ENCODE data around the gene NPY. TPM values are rescaled to one million over a fixed set of nuclear protein-coding genes. Genes with fewer than 3 reads are reported as not detected.

NPY gene
- polyA plus RNA-seq, 4 donors, result 1.6 to 96.4 (median 7.2) TPM

GRCh38 chr7:24297362-24297761 lies 13.4 kb downstream of the NPY start:
- no peak overlapping the region for H3K27ac ChIP-seq (ENCODE audit: low read depth in 1 of 3, low read length in 2 of 3)
- 75 to 78% (median 76%) methylated on average over 3 of the region's 3 CpGs for WGBS, 3 donors
- H3K9me3 ChIP-seq (ENCODE audit: control insufficient read depth in 2 of 2, insufficient read depth in 1 of 2, low read depth in 1 of 2, low read length in 1 of 2), result no peaks in the 10 kb centered on the region
- FAIRE-seq, result no peak
- H3K4me3 ChIP-seq (ENCODE audit: low read depth in 1 of 3, low read length in 3 of 3), result no peak overlapping the region
- DNase-seq, result no peak
- H3K36me3 ChIP-seq (ENCODE audit: control insufficient read depth in 3 of 3, insufficient read depth in 2 of 3, low read depth in 1 of 3, low read length in 3 of 3), result no peaks in the 10 kb centered on the region
- H3K4me1 ChIP-seq (ENCODE audit: control insufficient read depth in 3 of 3, insufficient read depth in 2 of 3, low read depth in 1 of 3, low read length in 2 of 3), result no peaks in the 10 kb centered on the region
- no peaks in the 10 kb centered on the region for H3K27me3 ChIP-seq (ENCODE audit: control insufficient read depth in 3 of 3, insufficient read depth in 3 of 3, low read length in 3 of 3)

GRCh38 chr7:24298696-24299095 lies 14.7 kb downstream of the NPY start:
- H3K4me1 ChIP-seq (ENCODE audit: control insufficient read depth in 3 of 3, insufficient read depth in 2 of 3, low read depth in 1 of 3, low read length in 2 of 3), result no peaks in the 10 kb centered on the region
- H3K36me3 ChIP-seq (ENCODE audit: control insufficient read depth in 3 of 3, insufficient read depth in 2 of 3, low read depth in 1 of 3, low read length in 3 of 3), result no peaks in the 10 kb centered on the region
- H3K9me3 ChIP-seq (ENCODE audit: control insufficient read depth in 2 of 2, insufficient read depth in 1 of 2, low read depth in 1 of 2, low read length in 1 of 2), result no peaks in the 10 kb centered on the region
- no peak overlapping the region for H3K27ac ChIP-seq (ENCODE audit: low read depth in 1 of 3, low read length in 2 of 3)
- H3K4me3 ChIP-seq (ENCODE audit: low read depth in 1 of 3, low read length in 3 of 3), result no peak overlapping the region
- no peak for FAIRE-seq
- no peak for DNase-seq
- H3K27me3 ChIP-seq (ENCODE audit: control insufficient read depth in 3 of 3, insufficient read depth in 3 of 3, low read length in 3 of 3), result no peaks in the 10 kb centered on the region

DNA sequence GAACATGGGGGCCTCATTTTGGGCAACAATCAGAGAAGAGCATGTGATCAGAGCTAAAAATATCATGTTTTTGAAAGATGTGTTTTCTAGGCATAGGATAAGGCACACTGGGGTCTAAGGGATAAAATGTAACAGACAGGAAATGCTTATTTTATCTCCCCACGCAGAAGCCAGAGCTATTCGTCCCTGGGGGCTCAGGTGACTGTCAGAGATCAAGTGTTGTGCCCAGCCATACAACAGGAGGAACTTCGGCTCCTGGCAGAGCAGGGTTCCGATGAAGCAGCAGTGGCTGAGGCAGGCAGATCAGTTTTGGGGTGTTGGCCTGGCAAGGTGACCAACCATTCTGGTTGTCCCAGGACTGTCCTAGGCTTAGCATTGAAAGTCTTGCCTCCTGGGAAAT lies 15.2 kb downstream of the NPY start:
- no peaks in the 10 kb centered on the region for H3K4me1 ChIP-seq (ENCODE audit: control insufficient read depth in 3 of 3, insufficient read depth in 2 of 3, low read depth in 1 of 3, low read length in 2 of 3)
- H3K27me3 ChIP-seq (ENCODE audit: control insufficient read depth in 3 of 3, insufficient read depth in 3 of 3, low read length in 3 of 3), result no peaks in the 10 kb centered on the region
- H3K27ac ChIP-seq (ENCODE audit: low read depth in 1 of 3, low read length in 2 of 3), result no peak overlapping the region
- no peak overlapping the region for H3K4me3 ChIP-seq (ENCODE audit: low read depth in 1 of 3, low read length in 3 of 3)
- no peaks in the 10 kb centered on the region for H3K9me3 ChIP-seq (ENCODE audit: control insufficient read depth in 2 of 2, insufficient read depth in 1 of 2, low read depth in 1 of 2, low read length in 1 of 2)
- DNase-seq (no peak), FAIRE-seq (no peak)
- WGBS, 3 donors, result 59 to 83% (median 68%) methylated on average over 4 of the region's 4 CpGs
- H3K36me3 ChIP-seq (ENCODE audit: control insufficient read depth in 3 of 3, insufficient read depth in 2 of 3, low read depth in 1 of 3, low read length in 3 of 3), result no peaks in the 10 kb centered on the region

GRCh38 chr7:24301703-24302102 lies 17.7 kb downstream of the NPY start:
- FAIRE-seq, result no peak
- 85 to 92% (median 89%) methylated on average over 2 of the region's 2 CpGs for WGBS, 3 donors

GRCh38 chr7:24304494-24305095 lies 20.6 kb downstream of the NPY start:
- no peak for FAIRE-seq

More at GRCh38 chr7:24301703-24302102, 17.7 kb downstream of the NPY start:
- no peak for DNase-seq
- Histone ChIP-seq H3K27ac (ENCODE audit: low read depth in 1 of 3, low read length in 2 of 3) (no peak overlapping the region), H3K4me3 (ENCODE audit: low read depth in 1 of 3, low read length in 3 of 3) (no peak overlapping the region), H3K4me1 (ENCODE audit: control insufficient read depth in 3 of 3, insufficient read depth in 2 of 3, low read depth in 1 of 3, low read length in 2 of 3) (no peaks in the 10 kb centered on the region), H3K36me3 (ENCODE audit: control insufficient read depth in 3 of 3, insufficient read depth in 2 of 3, low read depth in 1 of 3, low read length in 3 of 3) (no peaks in the 10 kb centered on the region), H3K9me3 (ENCODE audit: control insufficient read depth in 2 of 2, insufficient read depth in 1 of 2, low read depth in 1 of 2, low read length in 1 of 2) (peaks cover 0 to 5% of the 10 kb centered on the region in 2 donors), H3K27me3 (ENCODE audit: control insufficient read depth in 3 of 3, insufficient read depth in 3 of 3, low read length in 3 of 3) (no peaks in the 10 kb centered on the region)

DNA sequence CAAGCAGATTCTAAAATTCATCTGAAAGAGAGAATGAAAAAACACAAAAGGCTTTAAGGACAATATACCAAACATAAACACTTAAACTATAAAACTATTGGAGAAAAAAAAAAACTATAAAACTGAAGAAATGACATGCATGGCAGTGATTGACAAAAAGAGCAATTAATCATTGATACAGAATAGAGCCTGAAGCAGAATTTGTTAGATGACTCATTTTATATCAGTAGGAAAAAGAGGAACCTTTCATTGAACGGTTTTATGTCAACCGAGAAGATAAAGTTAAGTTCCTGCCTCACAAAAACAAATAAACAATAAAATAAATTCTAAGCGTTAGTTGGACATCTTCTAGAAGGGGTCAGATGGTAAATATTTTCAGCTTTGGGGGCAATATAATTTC lies 23.3 kb downstream of the NPY start:
- Histone ChIP-seq H3K27me3 (ENCODE audit: control insufficient read depth in 3 of 3, insufficient read depth in 3 of 3, low read length in 3 of 3) (no peaks in the 10 kb centered on the region), H3K4me3 (ENCODE audit: low read depth in 1 of 3, low read length in 3 of 3) (no peak overlapping the region), H3K9me3 (ENCODE audit: control insufficient read depth in 2 of 2, insufficient read depth in 1 of 2, low read depth in 1 of 2, low read length in 1 of 2) (peaks cover 0 to 5% of the 10 kb centered on the region in 2 donors), H3K36me3 (ENCODE audit: control insufficient read depth in 3 of 3, insufficient read depth in 2 of 3, low read depth in 1 of 3, low read length in 3 of 3) (no peaks in the 10 kb centered on the region), H3K27ac (ENCODE audit: low read depth in 1 of 3, low read length in 2 of 3) (no peak overlapping the region), H3K4me1 (ENCODE audit: control insufficient read depth in 3 of 3, insufficient read depth in 2 of 3, low read depth in 1 of 3, low read length in 2 of 3) (no peaks in the 10 kb centered on the region)
- 9 to 42% (median 17%) methylated on average over 3 of the region's 3 CpGs for WGBS, 3 donors
- FAIRE-seq (no peak), DNase-seq (no peak)

More at GRCh38 chr7:24304494-24305095, 20.6 kb downstream of the NPY start:
- no peaks in the 10 kb centered on the region for H3K27me3 ChIP-seq (ENCODE audit: control insufficient read depth in 3 of 3, insufficient read depth in 3 of 3, low read length in 3 of 3)
- DNase-seq, result no peak
- H3K4me3 ChIP-seq (ENCODE audit: low read depth in 1 of 3, low read length in 3 of 3), result no peak overlapping the region
- WGBS, 3 donors, result 62 to 68% (median 67%) methylated on average over 5 of the region's 5 CpGs
- H3K9me3 ChIP-seq (ENCODE audit: control insufficient read depth in 2 of 2, insufficient read depth in 1 of 2, low read depth in 1 of 2, low read length in 1 of 2), result peaks cover 0 to 5% of the 10 kb centered on the region in 2 donors
- H3K27ac ChIP-seq (ENCODE audit: low read depth in 1 of 3, low read length in 2 of 3), result no peak overlapping the region
- no peaks in the 10 kb centered on the region for H3K36me3 ChIP-seq (ENCODE audit: control insufficient read depth in 3 of 3, insufficient read depth in 2 of 3, low read depth in 1 of 3, low read length in 3 of 3)
- H3K4me1 ChIP-seq (ENCODE audit: control insufficient read depth in 3 of 3, insufficient read depth in 2 of 3, low read depth in 1 of 3, low read length in 2 of 3), result no peaks in the 10 kb centered on the region

DNA sequence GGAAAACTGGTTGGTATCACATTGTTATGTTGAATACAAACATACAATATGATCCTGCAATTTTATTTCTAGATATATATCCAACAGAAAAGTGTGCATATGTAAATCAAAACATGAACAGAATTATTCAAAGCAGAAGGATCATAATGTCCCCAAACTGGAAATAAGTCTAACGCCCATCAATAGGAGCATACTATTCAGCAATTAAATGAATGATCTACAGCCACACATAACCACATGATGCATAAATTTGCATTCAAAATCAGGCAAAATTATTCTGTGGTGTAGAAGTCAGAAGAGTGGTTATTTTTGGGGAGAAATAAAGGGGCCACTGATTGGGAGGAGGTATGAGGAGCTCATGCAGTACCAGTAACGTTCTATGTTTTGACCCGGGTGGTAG lies 28.6 kb downstream of the NPY start:
- 84 to 88% (median 85%) methylated on average over 3 of the region's 3 CpGs for WGBS, 3 donors
- Histone ChIP-seq H3K27ac (ENCODE audit: low read depth in 1 of 3, low read length in 2 of 3) (no peak overlapping the region), H3K4me1 (ENCODE audit: control insufficient read depth in 3 of 3, insufficient read depth in 2 of 3, low read depth in 1 of 3, low read length in 2 of 3) (no peaks in the 10 kb centered on the region), H3K27me3 (ENCODE audit: control insufficient read depth in 3 of 3, insufficient read depth in 3 of 3, low read length in 3 of 3) (no peaks in the 10 kb centered on the region), H3K4me3 (ENCODE audit: low read depth in 1 of 3, low read length in 3 of 3) (no peak overlapping the region), H3K36me3 (ENCODE audit: control insufficient read depth in 3 of 3, insufficient read depth in 2 of 3, low read depth in 1 of 3, low read length in 3 of 3) (no peaks in the 10 kb centered on the region), H3K9me3 (ENCODE audit: control insufficient read depth in 2 of 2, insufficient read depth in 1 of 2, low read depth in 1 of 2, low read length in 1 of 2) (no peaks in the 10 kb centered on the region)
- FAIRE-seq (no peak), DNase-seq (no peak)

GRCh38 chr7:24313777-24314176 lies 29.8 kb downstream of the NPY start:
- Histone ChIP-seq H3K27ac (ENCODE audit: low read depth in 1 of 3, low read length in 2 of 3) (no peak overlapping the region), H3K9me3 (ENCODE audit: control insufficient read depth in 2 of 2, insufficient read depth in 1 of 2, low read depth in 1 of 2, low read length in 1 of 2) (no peaks in the 10 kb centered on the region), H3K36me3 (ENCODE audit: control insufficient read depth in 3 of 3, insufficient read depth in 2 of 3, low read depth in 1 of 3, low read length in 3 of 3) (no peaks in the 10 kb centered on the region), H3K27me3 (ENCODE audit: control insufficient read depth in 3 of 3, insufficient read depth in 3 of 3, low read length in 3 of 3) (no peaks in the 10 kb centered on the region), H3K4me3 (ENCODE audit: low read depth in 1 of 3, low read length in 3 of 3) (no peak overlapping the region), H3K4me1 (ENCODE audit: control insufficient read depth in 3 of 3, insufficient read depth in 2 of 3, low read depth in 1 of 3, low read length in 2 of 3) (no peaks in the 10 kb centered on the region)
- FAIRE-seq, result no peak
- 42 to 64% (median 44%) methylated on average over 3 of the region's 3 CpGs for WGBS, 3 donors
- no peak for DNase-seq

GRCh38 chr7:24316340-24316739 lies 32.4 kb downstream of the NPY start:
- H3K4me1 ChIP-seq (ENCODE audit: control insufficient read depth in 3 of 3, insufficient read depth in 2 of 3, low read depth in 1 of 3, low read length in 2 of 3), result no peaks in the 10 kb centered on the region
- no peaks in the 10 kb centered on the region for H3K9me3 ChIP-seq (ENCODE audit: control insufficient read depth in 2 of 2, insufficient read depth in 1 of 2, low read depth in 1 of 2, low read length in 1 of 2)
- FAIRE-seq (no peak), DNase-seq (no peak)
- H3K36me3 ChIP-seq (ENCODE audit: control insufficient read depth in 3 of 3, insufficient read depth in 2 of 3, low read depth in 1 of 3, low read length in 3 of 3), result no peaks in the 10 kb centered on the region
- H3K4me3 ChIP-seq (ENCODE audit: low read depth in 1 of 3, low read length in 3 of 3), result no peak overlapping the region
- H3K27me3 ChIP-seq (ENCODE audit: control insufficient read depth in 3 of 3, insufficient read depth in 3 of 3, low read length in 3 of 3), result no peaks in the 10 kb centered on the region
- no peak overlapping the region for H3K27ac ChIP-seq (ENCODE audit: low read depth in 1 of 3, low read length in 2 of 3)
- WGBS, 3 donors, result 70 to 90% (median 86%) methylated on average over 6 of the region's 6 CpGs

All from small intestine (tissue), 7 donors.